A549 treated with AZD9567 at 1 μM for 4 hours (cell line): ENCODE measurements around the gene SERPINI2. TPM values are rescaled to one million over a fixed set of nuclear protein-coding genes. Genes with fewer than 3 reads are reported as not detected.

Source experiments
- total RNA-seq: library from RNA; stranded (reverse); fragments of 200-300 nt; extraction: Qiagen RNA extraction; gene quantifications from 5 replicates; pipeline ENCODE4 v1.2.3, GENCODE V29; 2022; ENCODE audit not compliant: insufficient read depth

The SERPINI2 gene
- total RNA-seq = not detected in 5 replicates

GRCh38 chr3:167473863-167474262 lies at the start of gene SERPINI2:
TSS of gene SERPINI2 (minus strand) at chr3:167474042. CDS start at chr3:167471834, 2,208 bp downstream.

Other genes starting within 250 kb of the SERPINI2 start
- gene ZBBX, start 93.7 kb downstream of the SERPINI2 start, total RNA-seq = not detected in 5 replicates
- gene WDR49, start 179.9 kb upstream of the SERPINI2 start, total RNA-seq = not detected in 5 replicates